KBM-7 (cell line): ENCODE measurements around the gene MYPOP.
A peak's percentile ranks its signal among the peaks of the same experiment; 100 is the strongest.
"Not testable (repeated sequence)": the region's sequence is repeated elsewhere in the genome, so short reads cannot be mapped to it uniquely, and the experiment has no call there.

Source experiments
- DNase-seq: peaks from one replicate; pipeline ENCODE4 v3.0.0-alpha.2; 2015
- in situ Hi-C: fragments of 300-500 bp; cut with MboI; formaldehyde crosslinking; loops from 2 replicates; pipeline ENCODE4 v1.14.3; 2020; ENCODE audit warnings: low sequenced_read_pairs, low pct_unique_long_range_greater_than_20kb, mixed read lengths

MYPOP gene

DNA sequence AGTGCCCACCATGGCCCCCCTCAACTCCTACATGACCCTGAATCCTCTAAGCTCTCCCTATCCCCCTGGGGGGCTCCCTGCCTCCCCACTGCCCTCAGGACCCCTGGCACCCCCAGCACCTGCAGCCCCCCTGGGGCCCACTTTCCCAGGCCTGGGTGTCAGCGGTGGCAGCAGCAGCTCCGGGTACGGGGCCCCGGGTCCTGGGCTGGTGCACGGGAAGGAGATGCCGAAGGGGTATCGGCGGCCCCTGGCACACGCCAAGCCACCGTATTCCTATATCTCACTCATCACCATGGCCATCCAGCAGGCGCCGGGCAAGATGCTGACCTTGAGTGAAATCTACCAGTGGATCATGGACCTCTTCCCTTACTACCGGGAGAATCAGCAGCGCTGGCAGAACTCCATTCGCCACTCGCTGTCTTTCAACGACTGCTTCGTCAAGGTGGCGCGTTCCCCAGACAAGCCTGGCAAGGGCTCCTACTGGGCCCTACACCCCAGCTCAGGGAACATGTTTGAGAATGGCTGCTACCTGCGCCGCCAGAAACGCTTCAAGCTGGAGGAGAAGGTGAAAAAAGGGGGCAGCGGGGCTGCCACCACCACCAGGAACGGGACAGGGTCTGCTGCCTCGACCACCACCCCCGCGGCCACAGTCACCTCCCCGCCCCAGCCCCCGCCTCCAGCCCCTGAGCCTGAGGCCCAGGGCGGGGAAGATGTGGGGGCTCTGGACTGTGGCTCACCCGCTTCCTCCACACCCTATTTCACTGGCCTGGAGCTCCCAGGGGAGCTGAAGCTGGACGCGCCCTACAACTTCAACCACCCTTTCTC, 30.1 kb downstream of the MYPOP start:
- in situ Hi-C loops, result no loop called here
- DNase-seq, result no peak

DNA sequence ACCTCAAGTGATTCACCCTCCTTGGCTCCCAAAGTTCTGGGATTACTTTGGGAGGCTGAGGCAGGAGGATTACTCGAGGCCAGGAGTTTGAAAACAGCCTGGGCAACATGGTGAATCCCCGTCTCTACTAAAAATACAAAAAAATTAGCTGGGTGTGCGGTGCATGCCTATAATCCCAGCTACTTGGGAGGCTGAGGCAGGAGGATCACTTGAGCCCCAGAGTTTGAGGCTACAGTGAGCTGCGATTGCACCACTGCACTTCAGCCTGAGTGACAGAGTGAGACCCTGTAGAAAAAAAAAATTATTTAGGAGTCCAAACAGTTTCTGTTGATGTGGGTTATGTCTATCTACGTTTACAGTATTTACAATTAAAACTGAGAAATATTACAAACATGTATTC, 31.6 kb downstream of the MYPOP start:
- in situ Hi-C loops, result no loop called here

DNA sequence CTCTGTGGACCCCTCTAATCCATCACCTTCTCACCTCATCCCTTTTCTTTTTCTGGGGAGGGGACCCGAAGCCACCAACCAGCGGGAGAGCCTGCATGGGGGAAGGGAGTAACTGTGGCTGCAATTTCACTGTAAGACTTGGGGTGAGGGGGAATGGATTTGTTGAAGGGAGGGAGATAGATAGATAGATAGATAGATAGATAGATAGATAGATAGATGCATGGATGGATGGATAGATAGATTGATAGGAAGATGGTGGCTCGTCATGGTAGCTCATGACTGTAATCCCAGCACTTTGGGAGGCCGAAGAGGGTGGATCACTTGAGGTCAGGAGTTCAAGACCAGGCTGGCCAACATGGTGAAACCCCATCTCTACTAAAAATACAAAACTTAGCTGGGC, 35.2 kb downstream of the MYPOP start:
- DNase-seq, in situ Hi-C loops: not testable (repeated sequence)

More for the DNA sequence above, 31.6 kb downstream of the MYPOP start:
- no peak for DNase-seq

DNA sequence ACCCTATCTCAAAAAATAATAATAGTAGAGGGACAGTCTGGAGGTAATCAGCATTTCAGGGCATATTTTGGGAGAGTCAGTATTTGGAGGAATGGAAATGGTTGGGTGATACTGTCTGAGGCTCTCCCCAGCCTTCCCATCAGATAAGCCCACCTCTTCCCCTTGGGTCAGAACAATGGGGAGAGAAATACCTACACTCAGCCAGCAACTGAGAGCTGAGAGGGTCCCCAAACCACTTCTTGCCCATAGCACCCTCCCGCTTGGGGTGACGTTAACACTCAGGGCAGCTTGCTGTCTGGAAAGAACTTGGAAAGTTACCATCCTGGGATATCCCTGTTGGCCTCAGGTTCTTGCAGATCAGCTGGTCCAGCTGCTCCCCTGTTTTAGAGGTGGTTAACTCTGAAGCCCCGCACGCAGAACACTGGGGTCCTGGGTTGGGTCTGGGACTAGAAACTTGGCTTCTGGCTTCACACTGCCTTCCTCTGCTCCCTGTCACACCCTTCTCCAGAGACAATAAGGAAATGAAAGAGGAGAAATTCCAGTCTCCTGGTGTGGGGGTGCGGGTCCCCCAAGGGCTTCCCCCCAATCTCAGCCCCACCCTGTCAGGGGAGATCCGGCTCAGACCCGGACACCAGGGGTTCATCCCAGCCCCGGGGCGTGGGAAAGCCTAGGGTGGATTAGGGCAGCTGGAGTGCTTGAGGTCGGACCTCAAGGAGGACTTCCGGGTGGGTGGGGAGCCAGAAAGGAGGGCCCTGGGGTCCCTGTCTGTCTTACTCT, 35.8 kb downstream of the MYPOP start:
- in situ Hi-C loops, result no loop called here
- DNase-seq, result no peak

DNA sequence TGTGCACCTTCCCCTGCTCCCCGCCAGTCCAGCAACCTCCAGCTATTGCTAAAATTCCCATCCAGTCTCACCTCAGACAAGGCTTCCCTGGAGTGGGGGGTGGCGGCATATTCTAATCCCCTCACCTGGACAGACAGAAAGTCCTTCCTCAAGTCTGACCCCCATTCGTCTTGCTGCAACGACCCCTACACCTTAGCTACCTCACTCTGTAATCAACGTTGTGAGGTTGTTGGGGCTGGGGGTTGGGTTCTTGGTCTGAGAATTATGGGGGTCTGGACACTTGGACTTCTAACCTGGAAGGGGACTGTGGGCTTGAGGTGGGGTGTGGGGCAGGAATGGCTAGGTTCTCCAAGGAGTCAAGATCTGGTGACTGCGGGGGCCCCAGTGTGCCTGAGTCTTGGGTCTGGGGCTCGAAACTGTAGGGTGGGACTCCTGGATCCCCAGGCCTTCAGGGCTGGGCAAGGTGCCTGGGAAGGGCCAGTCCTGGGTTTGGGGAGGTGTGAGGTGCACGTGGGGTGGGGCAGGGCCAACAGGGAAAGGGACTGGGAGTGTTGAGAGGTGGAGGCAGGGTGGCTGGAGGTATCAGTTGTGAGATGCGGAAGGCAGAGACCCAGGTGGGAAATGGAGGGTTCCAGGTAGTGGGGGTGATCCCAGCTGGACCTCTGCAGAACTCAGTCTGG, 37.0 kb downstream of the MYPOP start:
- DNase-seq, result no peak
- in situ Hi-C loops, result no loop called here

DNA sequence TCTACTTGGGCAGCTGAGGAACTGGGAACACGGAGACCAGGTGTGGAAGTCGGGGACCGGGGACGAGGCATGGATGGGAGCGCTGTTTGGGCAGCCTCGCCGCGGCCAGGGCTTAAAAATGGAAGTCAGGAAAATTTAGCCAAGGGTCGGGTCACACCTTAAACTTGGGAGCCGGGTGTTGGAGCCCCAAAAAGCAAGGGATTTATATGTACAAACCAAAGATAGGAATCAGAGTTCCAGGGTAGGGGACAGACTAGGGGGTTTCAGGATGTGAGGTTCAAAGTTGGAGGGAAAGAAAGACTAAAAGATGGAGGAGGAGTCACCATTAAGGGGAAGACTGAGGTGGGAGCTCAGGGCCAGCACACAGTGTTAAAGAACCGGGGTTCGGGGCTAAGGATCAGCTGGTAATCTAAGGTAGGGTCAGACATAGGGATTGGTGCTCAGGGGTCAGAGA, 37.8 kb downstream of the MYPOP start:
- in situ Hi-C loops, result no loop called here
- DNase-seq, result no peak

DNA sequence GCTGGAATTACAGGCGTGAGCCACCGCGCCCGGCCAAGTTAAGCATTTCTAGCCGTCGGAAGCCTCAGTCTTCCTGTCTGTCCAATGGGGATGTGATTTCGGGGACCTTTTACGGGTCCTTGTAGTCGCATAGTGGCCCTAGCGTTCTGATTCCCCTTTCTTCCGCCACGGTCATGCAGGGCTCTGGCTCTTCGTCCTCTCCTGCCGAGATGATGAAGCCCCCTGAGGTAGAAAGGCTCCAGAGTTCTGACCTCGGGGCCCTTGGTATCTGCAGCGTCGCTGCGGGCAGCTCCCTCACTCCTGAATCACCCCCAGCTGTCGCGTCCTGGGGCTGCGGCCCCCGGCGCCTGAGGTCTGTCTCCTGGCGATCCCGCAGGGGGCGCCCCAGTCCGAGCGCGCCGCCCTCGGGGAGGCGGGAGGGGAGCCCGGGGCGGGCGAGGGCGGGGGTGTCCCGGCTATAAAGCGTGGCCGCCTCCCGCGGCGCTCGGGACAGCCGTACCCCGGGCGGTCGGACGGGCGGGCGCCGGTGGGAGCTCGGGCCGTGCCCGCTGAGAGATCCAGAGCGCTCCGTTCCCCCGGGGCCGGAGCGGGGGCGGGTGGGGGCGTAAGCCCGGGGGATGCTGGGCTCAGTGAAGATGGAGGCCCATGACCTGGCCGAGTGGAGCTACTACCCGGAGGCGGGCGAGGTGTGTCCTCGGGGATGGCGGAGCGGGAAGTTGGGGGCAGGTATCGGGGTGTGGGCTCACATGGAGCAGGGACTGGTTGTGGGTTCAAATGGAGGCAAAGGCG, 38.4 kb downstream of the MYPOP start, which contains the start of gene FOXA3:
Gene FOXA3 (plus strand): TSS at position 487 of the 789 bp plus-strand sequence. CDS start 131 bp downstream, at position 618.
- DNase-seq, result peak; percentile 53
- in situ Hi-C loops, result no loop called here

DNA sequence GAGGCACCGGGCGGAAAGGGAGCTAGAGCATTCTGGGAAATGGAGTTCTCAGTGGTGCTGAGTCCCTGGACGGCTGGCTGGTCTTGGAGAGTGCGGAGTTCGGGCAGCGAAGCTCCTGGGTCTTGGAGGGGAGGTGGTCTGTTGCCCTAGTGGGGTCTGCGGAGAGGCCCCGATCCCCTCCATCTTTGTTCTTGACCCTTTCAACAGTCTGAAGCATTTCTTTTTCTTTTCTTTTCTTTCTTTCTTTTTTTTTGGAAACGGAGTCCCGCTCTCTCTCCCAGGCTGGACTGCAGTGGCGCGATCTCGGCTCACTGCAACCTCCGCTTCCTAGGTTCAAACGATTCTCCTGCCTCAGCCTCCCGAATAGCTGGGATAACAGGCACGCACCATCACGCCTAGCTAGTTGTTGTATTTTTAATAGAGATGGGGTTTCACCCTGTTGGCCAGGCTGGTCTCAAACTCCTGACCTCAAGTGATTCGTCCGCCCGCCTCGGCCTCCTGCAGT, 39.0 kb downstream of the MYPOP start:
- DNase-seq, result no peak
- in situ Hi-C loops, result no loop called here

DNA sequence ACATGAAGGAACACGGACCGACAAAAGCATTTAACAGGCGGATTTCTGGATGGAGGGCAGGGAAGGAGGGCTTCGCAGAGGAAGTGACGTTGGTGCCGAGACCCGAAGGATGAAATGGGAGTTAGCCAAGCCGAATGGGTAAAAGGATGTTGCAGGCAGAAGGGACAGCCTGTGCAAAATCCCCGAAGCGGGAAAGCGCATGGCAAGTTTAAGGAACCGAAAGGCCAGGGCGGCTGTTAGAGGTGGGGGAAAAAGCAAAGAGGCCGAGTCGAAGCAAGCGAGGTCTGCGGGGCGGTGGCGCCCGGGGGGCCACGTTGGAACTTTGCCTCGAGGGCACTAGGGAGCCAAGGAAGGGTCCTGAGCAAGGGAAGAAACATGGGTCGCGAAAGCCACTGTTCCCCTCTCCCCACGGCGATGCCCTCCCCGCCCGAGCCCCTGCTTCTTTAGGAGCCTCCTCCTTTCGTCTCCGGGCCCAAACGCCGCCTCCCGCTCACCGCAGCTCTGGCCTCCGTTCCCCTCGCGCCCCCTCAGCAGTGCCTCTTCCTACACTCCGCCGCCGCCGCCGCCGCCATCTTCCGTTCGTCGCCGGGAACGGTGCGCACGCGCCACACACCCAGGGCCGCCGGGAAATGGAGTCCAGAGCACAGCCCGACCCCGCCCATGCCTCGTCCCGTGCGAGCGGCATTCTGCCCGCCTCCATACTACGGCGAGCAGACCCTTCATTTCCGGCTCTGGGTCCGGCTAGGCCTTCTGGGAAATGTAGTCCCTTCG, 39.7 kb downstream of the MYPOP start, which contains the start of gene SYMPK:
Gene SYMPK (minus strand): TSS at position 584 of the 771 bp plus-strand sequence. CDS start 8,652 bp downstream, outside the sequence.
- DNase-seq, result peak; percentile 99
- in situ Hi-C loops, result no loop called here

DNA sequence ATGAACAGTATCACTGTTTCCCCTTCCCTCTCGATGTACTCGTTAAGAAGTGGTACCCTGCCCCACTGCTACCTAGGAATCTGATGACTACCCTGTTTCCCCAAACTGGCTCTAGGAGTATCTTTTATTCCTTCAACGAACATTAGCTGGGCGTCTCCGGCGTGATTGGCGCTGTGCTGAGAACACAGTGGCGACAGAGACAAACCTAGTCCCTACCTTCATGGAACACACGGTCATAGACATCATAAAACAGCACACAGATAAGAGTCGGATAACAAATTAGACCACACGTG, 40.2 kb downstream of the MYPOP start:
- in situ Hi-C loops, result no loop called here
- no peak for DNase-seq

DNA sequence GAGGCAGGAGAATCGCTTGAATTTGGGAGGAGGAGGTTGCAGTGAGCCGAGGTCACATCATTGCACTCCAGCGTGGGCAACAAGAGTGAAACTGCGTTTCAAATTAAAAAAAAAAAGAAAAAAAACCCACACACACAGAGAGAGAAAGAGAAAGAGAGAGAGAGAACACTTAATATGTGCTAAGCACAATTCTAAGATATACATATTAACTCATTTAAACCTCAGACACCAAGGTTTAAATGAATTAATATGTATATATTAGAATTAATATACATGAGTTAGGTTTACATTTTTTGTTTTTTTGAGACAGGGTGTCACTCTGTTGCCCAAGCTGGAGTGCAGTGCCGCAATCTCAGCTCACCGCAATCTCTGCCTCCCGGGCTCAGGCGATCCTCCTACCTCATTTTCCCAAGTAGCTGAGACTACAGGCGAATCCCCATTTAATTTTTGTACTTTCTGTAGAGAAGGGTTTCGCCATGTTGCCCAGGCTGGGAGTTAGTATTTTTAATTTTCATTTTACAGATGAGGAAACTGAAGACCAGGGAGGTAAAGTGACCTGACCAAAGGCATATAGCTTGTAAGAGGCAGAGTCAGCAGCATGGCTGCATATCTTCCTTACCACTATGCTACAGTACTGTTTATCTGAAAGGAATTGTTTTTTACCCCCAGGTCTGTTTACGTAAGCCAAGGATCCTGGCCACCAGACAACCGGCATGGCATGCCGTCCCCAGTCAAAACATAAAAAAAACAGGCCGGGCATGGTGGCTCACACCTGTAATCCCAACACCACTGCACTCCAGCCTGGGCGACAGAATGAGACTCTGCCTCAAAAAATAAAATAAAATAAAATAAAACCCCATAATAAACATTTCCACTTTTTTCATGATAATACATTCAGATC, 41.8 kb downstream of the MYPOP start:
- in situ Hi-C loops, result no loop called here
- no peak for DNase-seq

DNA sequence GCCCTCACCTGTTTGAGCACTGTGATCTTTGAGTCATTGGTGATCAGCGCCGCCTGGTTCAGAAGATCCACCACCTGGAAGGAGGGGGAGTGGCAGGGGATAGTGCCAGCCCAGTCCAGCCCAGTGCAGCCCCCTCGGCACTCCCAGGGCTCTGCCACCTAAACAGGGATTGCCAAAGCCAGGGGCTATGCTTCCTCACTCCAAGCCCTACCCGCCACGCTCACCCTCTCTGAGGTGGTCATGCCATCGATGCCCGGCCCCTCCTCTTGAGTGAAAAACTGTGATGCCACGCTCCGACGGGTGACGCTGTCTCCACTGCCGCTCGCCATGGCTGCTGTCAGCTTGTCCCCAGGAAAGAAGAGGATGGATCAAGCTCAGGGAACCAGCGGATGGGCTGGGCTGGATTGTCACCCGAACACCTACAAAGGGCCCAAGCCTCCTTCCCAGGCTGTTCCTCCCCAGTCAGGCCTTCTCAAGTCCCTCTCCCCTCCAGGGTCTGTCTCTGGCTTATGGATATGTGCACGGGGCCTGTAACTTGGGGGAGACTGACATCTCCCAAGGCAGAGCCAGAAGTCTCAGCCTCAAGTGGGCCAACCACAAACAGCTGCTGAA, 48.1 kb downstream of the MYPOP start:
- no peak for DNase-seq
- in situ Hi-C loops, result no loop called here

DNA sequence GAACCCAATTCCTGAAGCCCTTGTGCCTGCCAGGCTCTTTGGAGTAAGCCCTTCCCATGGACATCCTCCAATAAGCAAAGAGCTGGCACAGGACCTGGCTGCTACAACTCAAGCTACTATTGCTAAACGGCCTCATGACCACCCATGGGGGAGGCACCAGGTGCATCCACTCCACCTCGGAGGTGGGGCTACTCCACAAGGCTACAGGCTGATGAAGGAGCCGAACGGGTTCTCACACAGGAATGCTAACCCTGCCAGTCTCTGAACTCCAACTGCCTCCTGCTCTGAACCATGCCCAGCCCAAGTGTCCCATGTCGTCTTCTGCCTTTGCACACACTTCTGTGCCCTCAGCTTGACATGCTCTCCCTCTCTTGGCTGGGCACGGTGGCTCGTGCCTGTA, 49.4 kb downstream of the MYPOP start:
- in situ Hi-C loops, result no loop called here
- no peak for DNase-seq

DNA sequence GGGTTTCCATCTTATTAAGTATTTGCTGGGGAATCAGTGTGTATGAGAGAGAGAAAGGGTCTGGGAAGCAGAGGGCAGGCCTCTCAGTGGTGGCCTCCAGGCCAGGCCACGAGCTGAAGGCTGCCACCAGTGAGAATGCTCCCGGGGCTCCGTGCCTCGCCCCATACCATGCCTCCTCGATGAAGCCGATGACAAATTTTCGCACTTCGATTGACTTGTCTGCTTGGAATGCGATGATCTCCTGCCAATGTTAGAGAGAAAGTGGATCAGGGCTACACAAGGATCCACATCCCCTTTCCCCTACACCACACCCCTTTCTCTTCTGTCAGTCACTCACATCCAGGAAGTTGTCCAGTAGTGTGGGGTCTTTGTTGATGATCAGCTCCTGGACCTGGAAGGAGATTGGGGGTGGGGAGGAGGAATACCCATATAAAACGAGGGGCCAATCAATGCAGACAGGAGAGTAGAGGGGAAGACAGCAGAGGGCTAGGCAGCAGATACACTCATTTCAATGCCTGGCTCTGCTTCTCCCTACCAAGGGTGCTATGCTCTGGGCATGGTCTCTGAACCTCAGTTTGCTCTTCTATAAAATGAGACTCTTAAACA, 50.2 kb downstream of the MYPOP start:
- in situ Hi-C loops, result no loop called here
- no peak for DNase-seq

DNA sequence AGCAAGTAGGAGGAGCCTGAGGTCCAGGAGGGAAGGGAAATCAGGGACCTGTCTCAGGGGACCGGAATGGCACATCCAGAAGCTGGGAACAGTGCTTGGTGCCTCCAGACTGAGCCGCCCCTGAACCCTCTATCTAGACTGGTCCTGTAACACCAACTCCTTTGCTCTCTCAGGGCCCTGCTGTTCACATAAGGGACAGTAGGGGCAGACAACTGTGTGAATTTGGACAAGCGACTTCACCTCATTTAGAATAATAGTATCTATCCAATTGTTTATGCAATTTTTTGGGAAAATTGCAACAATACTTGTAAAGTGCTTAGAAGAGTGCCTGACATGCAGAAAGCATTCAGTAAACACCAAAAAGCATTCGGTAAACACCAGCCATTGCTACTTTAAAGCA, 53.5 kb downstream of the MYPOP start:
- DNase-seq, result peak; percentile 12
- in situ Hi-C loops, result no loop called here

DNA sequence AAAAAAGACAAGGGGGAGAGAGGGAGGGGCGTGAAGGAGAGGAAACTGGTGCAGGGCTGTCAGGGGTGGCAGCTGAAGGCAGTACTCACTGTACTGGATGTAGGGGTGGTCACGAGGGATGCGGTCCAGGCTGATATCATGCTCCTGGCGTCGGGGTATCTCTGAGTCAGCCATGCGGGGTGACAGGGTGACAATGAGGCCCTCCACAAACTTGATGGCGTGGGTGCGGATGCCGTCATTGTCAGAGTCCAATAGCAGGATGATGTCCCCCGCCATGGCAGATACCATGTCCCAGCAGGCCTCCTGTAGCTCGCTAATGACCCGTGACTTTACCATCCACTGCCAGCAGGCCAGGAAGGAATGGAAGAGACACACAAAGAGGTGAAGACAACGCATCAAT, 54.8 kb downstream of the MYPOP start:
- in situ Hi-C loops, result no loop called here
- DNase-seq, result no peak
